ENCODE data around the gene DPYD.

Gene DPYD

GRCh38 chr1:97886199-97886598 lies 34.6 kb downstream of the DPYD start:
- Histone ChIP-seq H2AFZ (ENCODE audit: low read length) (no peak overlapping the region), H3F3A (ENCODE audit: insufficient read depth, low read length) (no peaks in the 10 kb centered on the region), H4K20me1 (ENCODE audit: insufficient read depth, low read length) (no peaks in the 10 kb centered on the region), H3K9me2 (ENCODE audit: low read depth, low read length) (no peaks in the 10 kb centered on the region), H3K9ac (ENCODE audit: low read length) (no peak overlapping the region), H3K4me3 (ENCODE audit: low read depth, low read length, poor library complexity, severe bottlenecking) (no peak overlapping the region), H3K9me3 (ENCODE audit: low read length) (no peaks in the 10 kb centered on the region), H3K79me2 (ENCODE audit: insufficient read depth, low read length) (no peaks in the 10 kb centered on the region), H3K4me2 (ENCODE audit: low read length) (no peak overlapping the region), H3K27ac (ENCODE audit: low read depth, low read length, poor library complexity, severe bottlenecking) (no peak overlapping the region), H3K4me1 (ENCODE audit: insufficient read depth, low read length, severe bottlenecking) (no peaks in the 10 kb centered on the region), H3K27me3 (ENCODE audit: insufficient read depth, low read length) (no peaks in the 10 kb centered on the region), H3K36me3 (ENCODE audit: insufficient read depth, low read length) (no peaks in the 10 kb centered on the region)
- TF ChIP-seq EZH2 (IDR thresholded peaks at IDR 0.05; ENCODE audit: borderline replicate concordance, low read length) (no peak), CTCF (IDR thresholded peaks at IDR 0.05; ENCODE audit: low read length) (no peak)

GRCh38 chr1:97883823-97884222 lies 37.0 kb downstream of the DPYD start:
- no peak overlapping the region for H3K4me2 ChIP-seq (ENCODE audit: low read length)
- no peaks in the 10 kb centered on the region for H3K4me1 ChIP-seq (ENCODE audit: insufficient read depth, low read length, severe bottlenecking)
- no peaks in the 10 kb centered on the region for H3K79me2 ChIP-seq (ENCODE audit: insufficient read depth, low read length)
- H3F3A ChIP-seq (ENCODE audit: insufficient read depth, low read length), result no peaks in the 10 kb centered on the region
- no peaks in the 10 kb centered on the region for H3K9me2 ChIP-seq (ENCODE audit: low read depth, low read length)
- no peaks in the 10 kb centered on the region for H3K9me3 ChIP-seq (ENCODE audit: low read length)
- no peak overlapping the region for H3K27ac ChIP-seq (ENCODE audit: low read depth, low read length, poor library complexity, severe bottlenecking)
- no peaks in the 10 kb centered on the region for H4K20me1 ChIP-seq (ENCODE audit: insufficient read depth, low read length)
- H3K27me3 ChIP-seq (ENCODE audit: insufficient read depth, low read length), result no peaks in the 10 kb centered on the region
- no peak overlapping the region for H2AFZ ChIP-seq (ENCODE audit: low read length)
- TF ChIP-seq CTCF (IDR thresholded peaks at IDR 0.05; ENCODE audit: low read length), result no peak
- TF ChIP-seq EZH2 (IDR thresholded peaks at IDR 0.05; ENCODE audit: borderline replicate concordance, low read length), result no peak
- no peaks in the 10 kb centered on the region for H3K36me3 ChIP-seq (ENCODE audit: insufficient read depth, low read length)
- H3K4me3 ChIP-seq (ENCODE audit: low read depth, low read length, poor library complexity, severe bottlenecking), result no peak overlapping the region
- H3K9ac ChIP-seq (ENCODE audit: low read length), result no peak overlapping the region

GRCh38 chr1:97877307-97877706 lies 43.5 kb downstream of the DPYD start:
- Histone ChIP-seq H3K9ac (ENCODE audit: low read length) (no peak overlapping the region), H3K79me2 (ENCODE audit: insufficient read depth, low read length) (no peaks in the 10 kb centered on the region), H3F3A (ENCODE audit: insufficient read depth, low read length) (no peaks in the 10 kb centered on the region), H3K27me3 (ENCODE audit: insufficient read depth, low read length) (no peaks in the 10 kb centered on the region), H3K27ac (ENCODE audit: low read depth, low read length, poor library complexity, severe bottlenecking) (no peak overlapping the region), H3K4me1 (ENCODE audit: insufficient read depth, low read length, severe bottlenecking) (no peaks in the 10 kb centered on the region), H3K9me2 (ENCODE audit: low read depth, low read length) (no peaks in the 10 kb centered on the region), H4K20me1 (ENCODE audit: insufficient read depth, low read length) (no peaks in the 10 kb centered on the region), H3K4me3 (ENCODE audit: low read depth, low read length, poor library complexity, severe bottlenecking) (no peak overlapping the region), H2AFZ (ENCODE audit: low read length) (no peak overlapping the region), H3K36me3 (ENCODE audit: insufficient read depth, low read length) (no peaks in the 10 kb centered on the region), H3K9me3 (ENCODE audit: low read length) (no peaks in the 10 kb centered on the region), H3K4me2 (ENCODE audit: low read length) (no peak overlapping the region)
- TF ChIP-seq CTCF (IDR thresholded peaks at IDR 0.05; ENCODE audit: low read length) (no peak), EZH2 (IDR thresholded peaks at IDR 0.05; ENCODE audit: borderline replicate concordance, low read length) (no peak)

Measured in OCI-LY1 (cell line).